GM23338 (cell line): ENCODE data around the gene ANKRD1. TPM values are rescaled to one million over a fixed set of nuclear protein-coding genes. Genes with fewer than 3 reads are reported as not detected.

ENCODE experiments used
- ATAC-seq: fragments of 200-7000 bp; cut with Tn5 transposase; 3 replicates; pipeline ENCODE4 v1.9.1; 2020
- DNase-seq: peaks from one replicate; pipeline ENCODE4 v3.0.0-alpha.2; 2015; ENCODE audit warnings: low spot score
- H2AFZ ChIP-seq: fragments of 200-600 bp; sonication (generic); 2 replicates; pipeline ENCODE4 v1.8.0; 2016; ENCODE audit warnings: antibody characterized with exemption, mild to moderate bottlenecking, moderate library complexity
- H3F3A ChIP-seq: fragments of 200-600 bp; sonication (generic); replicated peaks from 2 replicates; pipeline ENCODE4 v1.8.0; 2017; ENCODE audit warnings: antibody characterized with exemption, mixed run types, low read depth
- H3K27ac ChIP-seq: fragments of 200-600 bp; sonication (generic); 2 replicates; pipeline ENCODE4 v1.6.1; 2016; ENCODE audit warnings: low read depth
- H3K27me3 ChIP-seq: fragments of 200-600 bp; sonication (generic); 2 replicates; pipeline ENCODE4 v1.8.0; 2016; ENCODE audit warnings: mild to moderate bottlenecking, mixed run types, moderate library complexity; ENCODE audit not compliant: insufficient read depth
- H3K36me3 ChIP-seq: fragments of 200-600 bp; sonication (generic); 2 replicates; pipeline ENCODE4 v1.8.0; 2016; ENCODE audit warnings: mild to moderate bottlenecking; ENCODE audit not compliant: insufficient read depth
- H3K4me1 ChIP-seq: fragments of 200-600 bp; sonication (generic); 2 replicates; pipeline ENCODE4 v1.8.0; 2016; ENCODE audit warnings: mild to moderate bottlenecking, moderate library complexity; ENCODE audit not compliant: insufficient read depth
- H3K4me2 ChIP-seq: fragments of 200-600 bp; sonication (generic); 2 replicates; pipeline ENCODE4 v1.7.1; 2017; ENCODE audit warnings: mixed run types
- H3K4me3 ChIP-seq: fragments of 200-600 bp; sonication (generic); 2 replicates; pipeline ENCODE4 v1.6.1; 2016; ENCODE audit warnings: mixed run types
- H3K79me2 ChIP-seq: fragments of 200-600 bp; sonication (generic); replicated peaks from 2 replicates; pipeline ENCODE4 v1.8.0; 2017; ENCODE audit warnings: mild to moderate bottlenecking; ENCODE audit not compliant: insufficient read depth
- H3K9me2 ChIP-seq: fragments of 200-600 bp; sonication (generic); 2 replicates; pipeline ENCODE4 v1.8.0; 2017; ENCODE audit not compliant: insufficient read depth
- H4K20me1 ChIP-seq: fragments of 200-600 bp; sonication (generic); replicated peaks from 2 replicates; pipeline ENCODE4 v1.8.0; 2017; ENCODE audit warnings: mild to moderate bottlenecking; ENCODE audit not compliant: insufficient read depth
- H3K27ac Mint-ChIP-seq: 2 replicates; pipeline ENCODE4 v1.8.0; 2020; ENCODE audit warnings: inconsistent platforms, mild to moderate bottlenecking, moderate library complexity, mixed read lengths
- H3K27me3 Mint-ChIP-seq: 3 replicates; pipeline ENCODE4 v1.8.0; 2022; ENCODE audit warnings: low read depth, mild to moderate bottlenecking, moderate library complexity, mixed read lengths, inconsistent platforms; ENCODE audit not compliant: insufficient read depth, poor library complexity
- H3K36me3 Mint-ChIP-seq: 3 replicates; pipeline ENCODE4 v1.8.0; 2021; ENCODE audit warnings: low read depth, mild to moderate bottlenecking, inconsistent platforms, moderate library complexity, mixed read lengths
- H3K4me1 Mint-ChIP-seq: 3 replicates; pipeline ENCODE4 v1.8.0; 2020; ENCODE audit warnings: mild to moderate bottlenecking, inconsistent platforms, mixed read lengths
- H3K4me3 Mint-ChIP-seq: 3 replicates; pipeline ENCODE4 v1.8.0; 2021; ENCODE audit warnings: moderate library complexity, mild to moderate bottlenecking, inconsistent platforms, mixed read lengths
- H3K9me3 Mint-ChIP-seq: 3 replicates; pipeline ENCODE4 v1.8.0; 2020; ENCODE audit warnings: moderate library complexity, mild to moderate bottlenecking, inconsistent platforms, mixed read lengths
- CREB1 ChIP-seq: fragments of 250-450 bp; sonication (Bioruptor Pico); IDR thresholded peaks from 2 replicates; pipeline ENCODE4 v1.5.0; 2020; ENCODE audit warnings: low read depth, mild to moderate bottlenecking, moderate library complexity
- CTCF ChIP-seq, 2 experiments: fragments of 200-600 bp in 1 of 2; sonication (generic) in 1 of 2; conservative IDR thresholded peaks; 2 replicates each; pipeline versions ENCODE4 v1.5.1 to v1.6.1; 2016 to 2017; ENCODE audit warnings: antibody characterized with exemption in 2 of 2, low read depth in 2 of 2, mild to moderate bottlenecking in 2 of 2, moderate library complexity in 1 of 2
- ETS1 ChIP-seq: IDR thresholded peaks from 2 replicates; pipeline ENCODE4 v1.6.1; 2016; ENCODE audit warnings: antibody characterized with exemption
- EZH2 ChIP-seq: fragments of 200-600 bp; sonication (generic); IDR thresholded peaks from one replicate; pipeline ENCODE4 v1.8.0; 2017; ENCODE audit warnings: antibody characterized with exemption, mild to moderate bottlenecking, low read depth; ENCODE audit not compliant: unreplicated experiment
- EZH2phosphoT487 ChIP-seq: fragments of 200-600 bp; sonication (generic); IDR thresholded peaks from one replicate; pipeline ENCODE4 v1.8.1; 2018; ENCODE audit warnings: antibody characterized with exemption; ENCODE audit not compliant: unreplicated experiment
- REST ChIP-seq: IDR thresholded peaks from one replicate; pipeline ENCODE4 v1.6.1; 2018; ENCODE audit warnings: antibody characterized with exemption; ENCODE audit not compliant: unreplicated experiment
- STAT1 ChIP-seq: IDR thresholded peaks from one replicate; pipeline ENCODE4 v1.6.1; 2016; ENCODE audit warnings: antibody characterized with exemption; ENCODE audit not compliant: unreplicated experiment
- ZNF462 ChIP-seq: fragments of 250-450 bp; sonication (Bioruptor Pico); IDR thresholded peaks from 2 replicates; pipeline ENCODE4 v1.5.0; 2020; ENCODE audit warnings: mild to moderate bottlenecking, moderate library complexity
- polyA plus RNA-seq: library from polyadenylated mRNA; unstranded; fragments of >200 nt; fragmentation: Nextera tagmentation; extraction: Ambion mirVana; gene quantifications from 2 replicates; pipeline ENCODE4 v1.2.1, GENCODE V29; 2016
- total RNA-seq: library from RNA; depleted of rRNA; stranded (reverse); fragments of >200 nt; shearing (Covaris generic); gene quantifications from 2 replicates; pipeline ENCODE4 v1.2.3, GENCODE V29; 2014

ANKRD1 gene
- total and polyA plus RNA-seq, 2 experiments from 2014 or later: 0.10 TPM; not detected in 1

- H3K4me1 ChIP-seq: no peaks in the 10 kb centered on the region
- H3K4me3 ChIP-seq: no peak overlapping the region
- no peak overlapping the region for H3K4me3 Mint-ChIP-seq
- H3K27me3 Mint-ChIP-seq: peaks cover 22% of the 10 kb centered on the region
- no peak for ATAC-seq
- peaks cover 43% of the 10 kb centered on the region for H3K27me3 ChIP-seq
- H2AFZ ChIP-seq: no peak overlapping the region
- no peak overlapping the region for H3K27ac Mint-ChIP-seq
- TF ChIP-seq CTCF (conservative IDR thresholded peaks at IDR 0.05; ENCODE audit: low read depth in 2 of 2) (no peak), ZNF462 (no peak), EZH2phosphoT487 (no peak), REST (no peak), ETS1 (no peak), CREB1 (CRISPR knock-in tag) (no peak), EZH2 (no peak), STAT1 (no peak)
- no peaks in the 10 kb centered on the region for H3K4me1 Mint-ChIP-seq
- no peaks in the 10 kb centered on the region for H3K9me3 Mint-ChIP-seq
- H3K27ac ChIP-seq: no peak overlapping the region
- peaks cover 6% of the 10 kb centered on the region; the same call in 1 of the 2 replicates for H3K9me2 ChIP-seq
- H3K4me2 ChIP-seq: no peak overlapping the region
- DNase-seq: no peak
- no peaks in the 10 kb centered on the region for H4K20me1 ChIP-seq
- no peaks in the 10 kb centered on the region for H3K36me3 Mint-ChIP-seq
- H3K36me3 ChIP-seq: no peaks in the 10 kb centered on the region
- H3F3A ChIP-seq: no peaks in the 10 kb centered on the region
- no peaks in the 10 kb centered on the region for H3K79me2 ChIP-seq
These were observed 38.9 kb upstream of the ANKRD1 start for GRCh38 chr10:90959826-90960225.
